ENCODE data around the gene HYAL2.

DNA sequence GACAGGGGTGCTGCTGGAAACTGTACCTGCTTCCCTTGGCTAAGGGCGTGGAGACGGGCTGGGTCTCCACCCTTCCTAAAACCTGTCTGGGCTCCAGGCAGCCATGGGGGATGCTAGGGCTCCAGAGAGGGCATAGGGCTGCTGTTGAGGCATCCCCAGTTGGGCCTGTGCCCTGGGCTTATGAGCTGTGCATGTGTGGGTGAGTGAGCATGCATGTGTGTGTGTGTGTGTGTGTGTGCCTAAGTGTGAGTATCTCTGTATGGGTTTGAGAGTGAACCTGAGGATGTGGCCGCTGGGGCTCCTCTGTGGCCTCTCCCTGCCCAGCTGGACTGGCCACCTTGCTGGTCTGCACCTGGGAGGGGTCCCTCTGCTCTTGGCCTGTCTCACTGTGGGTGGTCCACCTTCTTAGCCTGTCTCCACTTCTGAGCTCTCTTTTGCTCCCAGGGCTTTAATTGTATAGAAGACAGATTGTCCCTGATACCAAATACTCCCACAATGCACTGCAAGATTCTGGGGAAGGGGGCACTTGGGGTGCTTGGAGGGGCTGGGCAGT lies 48.7 kb upstream of the HYAL2 start:
- TF ChIP-seq HCFC1 (IDR thresholded peaks at IDR 0.05; ENCODE audit: low read length) = no peak
- TF ChIP-seq, protein P1, sequence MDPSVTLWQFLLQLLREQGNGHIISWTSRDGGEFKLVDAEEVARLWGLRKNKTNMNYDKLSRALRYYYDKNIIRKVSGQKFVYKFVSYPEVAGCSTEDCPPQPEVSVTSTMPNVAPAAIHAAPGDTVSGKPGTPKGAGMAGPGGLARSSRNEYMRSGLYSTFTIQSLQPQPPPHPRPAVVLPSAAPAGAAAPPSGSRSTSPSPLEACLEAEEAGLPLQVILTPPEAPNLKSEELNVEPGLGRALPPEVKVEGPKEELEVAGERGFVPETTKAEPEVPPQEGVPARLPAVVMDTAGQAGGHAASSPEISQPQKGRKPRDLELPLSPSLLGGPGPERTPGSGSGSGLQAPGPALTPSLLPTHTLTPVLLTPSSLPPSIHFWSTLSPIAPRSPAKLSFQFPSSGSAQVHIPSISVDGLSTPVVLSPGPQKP (IDR thresholded peaks at IDR 0.05; ENCODE audit: low read depth, low read length) = no peak
- no peak for TF ChIP-seq SRF (IDR thresholded peaks at IDR 0.05; ENCODE audit: low read depth in 2 of 2, low read length in 2 of 2)
- no peak for TF ChIP-seq CREB1 (IDR thresholded peaks at IDR 0.05; ENCODE audit: low read depth)
- TF ChIP-seq, protein P2, sequence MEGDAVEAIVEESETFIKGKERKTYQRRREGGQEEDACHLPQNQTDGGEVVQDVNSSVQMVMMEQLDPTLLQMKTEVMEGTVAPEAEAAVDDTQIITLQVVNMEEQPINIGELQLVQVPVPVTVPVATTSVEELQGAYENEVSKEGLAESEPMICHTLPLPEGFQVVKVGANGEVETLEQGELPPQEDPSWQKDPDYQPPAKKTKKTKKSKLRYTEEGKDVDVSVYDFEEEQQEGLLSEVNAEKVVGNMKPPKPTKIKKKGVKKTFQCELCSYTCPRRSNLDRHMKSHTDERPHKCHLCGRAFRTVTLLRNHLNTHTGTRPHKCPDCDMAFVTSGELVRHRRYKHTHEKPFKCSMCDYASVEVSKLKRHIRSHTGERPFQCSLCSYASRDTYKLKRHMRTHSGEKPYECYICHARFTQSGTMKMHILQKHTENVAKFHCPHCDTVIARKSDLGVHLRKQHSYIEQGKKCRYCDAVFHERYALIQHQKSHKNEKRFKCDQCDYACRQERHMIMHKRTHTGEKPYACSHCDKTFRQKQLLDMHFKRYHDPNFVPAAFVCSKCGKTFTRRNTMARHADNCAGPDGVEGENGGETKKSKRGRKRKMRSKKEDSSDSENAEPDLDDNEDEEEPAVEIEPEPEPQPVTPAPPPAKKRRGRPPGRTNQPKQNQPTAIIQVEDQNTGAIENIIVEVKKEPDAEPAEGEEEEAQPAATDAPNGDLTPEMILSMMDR (IDR thresholded peaks at IDR 0.05 in 2 of 3, conservative IDR thresholded peaks at IDR 0.05 in 1 of 3; ENCODE audit: control insufficient read depth in 2 of 3, extremely low read depth in 1 of 3, insufficient read depth in 1 of 3, low read depth in 3 of 3, low read length in 3 of 3) = no peak
- TF ChIP-seq EP300 (IDR thresholded peaks at IDR 0.05; ENCODE audit: borderline replicate concordance in 1 of 2, control insufficient read depth in 1 of 2, low read depth in 2 of 2, low read length in 2 of 2) = no peak
- TF ChIP-seq TAF1 (IDR thresholded peaks at IDR 0.05; ENCODE audit: borderline replicate concordance, low read depth, low read length) = no peak
- TF ChIP-seq NFIC (IDR thresholded peaks at IDR 0.05; ENCODE audit: low read depth, low read length) = no peak
- TF ChIP-seq CHD2 (IDR thresholded peaks at IDR 0.05; ENCODE audit: borderline replicate concordance, low read depth, low read length) = no peak
- TF ChIP-seq BHLHE40 (IDR thresholded peaks at IDR 0.05; ENCODE audit: borderline replicate concordance in 1 of 2, low read depth in 2 of 2, low read length in 1 of 2) = no peak
- no peak for TF ChIP-seq SPI1 (IDR thresholded peaks at IDR 0.05; ENCODE audit: borderline replicate concordance, insufficient read depth, low read depth, low read length)
- TF ChIP-seq NR2F1 (conservative IDR thresholded peaks at IDR 0.05) = no peak
- TF ChIP-seq POLR2A (IDR thresholded peaks at IDR 0.05; ENCODE audit: low read depth, low read length) = no peak
- TF ChIP-seq, protein P3, sequence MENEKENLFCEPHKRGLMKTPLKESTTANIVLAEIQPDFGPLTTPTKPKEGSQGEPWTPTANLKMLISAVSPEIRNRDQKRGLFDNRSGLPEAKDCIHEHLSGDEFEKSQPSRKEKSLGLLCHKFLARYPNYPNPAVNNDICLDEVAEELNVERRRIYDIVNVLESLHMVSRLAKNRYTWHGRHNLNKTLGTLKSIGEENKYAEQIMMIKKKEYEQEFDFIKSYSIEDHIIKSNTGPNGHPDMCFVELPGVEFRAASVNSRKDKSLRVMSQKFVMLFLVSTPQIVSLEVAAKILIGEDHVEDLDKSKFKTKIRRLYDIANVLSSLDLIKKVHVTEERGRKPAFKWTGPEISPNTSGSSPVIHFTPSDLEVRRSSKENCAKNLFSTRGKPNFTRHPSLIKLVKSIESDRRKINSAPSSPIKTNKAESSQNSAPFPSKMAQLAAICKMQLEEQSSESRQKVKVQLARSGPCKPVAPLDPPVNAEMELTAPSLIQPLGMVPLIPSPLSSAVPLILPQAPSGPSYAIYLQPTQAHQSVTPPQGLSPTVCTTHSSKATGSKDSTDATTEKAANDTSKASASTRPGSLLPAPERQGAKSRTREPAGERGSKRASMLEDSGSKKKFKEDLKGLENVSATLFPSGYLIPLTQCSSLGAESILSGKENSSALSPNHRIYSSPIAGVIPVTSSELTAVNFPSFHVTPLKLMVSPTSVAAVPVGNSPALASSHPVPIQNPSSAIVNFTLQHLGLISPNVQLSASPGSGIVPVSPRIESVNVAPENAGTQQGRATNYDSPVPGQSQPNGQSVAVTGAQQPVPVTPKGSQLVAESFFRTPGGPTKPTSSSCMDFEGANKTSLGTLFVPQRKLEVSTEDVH (IDR thresholded peaks at IDR 0.05; ENCODE audit: low read depth, partially characterized antibody) = no peak
